K562 (cell line): ENCODE data around the gene CMIP. TPM values are rescaled to one million over a fixed set of nuclear protein-coding genes. Genes with fewer than 3 reads are reported as not detected.

ENCODE experiments used
- ATAC-seq: fragments of 200-7000 bp; cut with Tn5 transposase; 3 replicates; pipeline ENCODE4 v1.9.1; 2020; ENCODE audit warnings: moderate library complexity
- BruUV-seq: library from RNA; stranded (reverse); fragments of 400-500 nt; replicated peaks from 2 replicates; lab custom pipeline; 2021; lab: Mats Ljungman, UMichigan
- CTCF ChIA-PET: fragments of 300-600 bp; formaldehyde crosslinking; extraction: SDS; loops from one replicate; lab custom pipeline; 2021; ENCODE audit warnings: low intra/inter-chr PET ratio; lab: Yijun Ruan, JAX
- POLR2A ChIA-PET: fragments of 300-600, 350-650 bp; sonication (Branson Sonifier 250); formaldehyde crosslinking; extraction: SDS; loops from one replicate; lab custom pipeline; 2021; ENCODE audit warnings: antibody characterized with exemption, inconsistent platforms; lab: Yijun Ruan, JAX
- DNase-seq, 4 experiments: peaks; one replicate each; pipeline versions ENCODE4 v3.0.0 to v3.0.0-alpha.2; 2011 to 2018; ENCODE audit warnings: low spot score in 3 of 4, mixed read lengths in 3 of 4; ENCODE audit errors: extremely low read depth in 1 of 4
- FAIRE-seq: peaks from 2 replicates; lab custom pipeline; 2011; peaks lifted over from hg19 to GRCh38; lab: Jason Lieb, UNC
- H2AFZ ChIP-seq: 2 replicates; pipeline ENCODE4 v1.6.0; 2011; ENCODE audit warnings: low read depth, low read length, control low read depth, inconsistent platforms
- H3K27ac ChIP-seq: fragments of 200-600 bp; 3 replicates; pipeline ENCODE4 v1.8.0; 2011; ENCODE audit warnings: low read depth, mild to moderate bottlenecking, control low read depth, inconsistent platforms, low read length, moderate library complexity, mixed read lengths; ENCODE audit errors: extremely low read depth
- H3K27me3 ChIP-seq, 2 experiments: fragments of 300-600 bp in 1 of 2; 2 replicates in 1 of 2; 3 replicates in 1 of 2; pipeline versions ENCODE4 v1.6.0 to v1.8.0; 2011; ENCODE audit warnings: inconsistent platforms in 2 of 2, low read length in 2 of 2, mild to moderate bottlenecking in 1 of 2, mixed read lengths in 1 of 2, moderate library complexity in 1 of 2; ENCODE audit not compliant: control insufficient read depth in 2 of 2, insufficient read depth in 2 of 2
- H3K36me3 ChIP-seq: fragments of 300-600 bp; 3 replicates; pipeline ENCODE4 v1.8.0; 2011; ENCODE audit warnings: mild to moderate bottlenecking, low read length, inconsistent platforms; ENCODE audit not compliant: control insufficient read depth, insufficient read depth
- H3K4me1 ChIP-seq, 2 experiments: fragments of 200-600 bp in 1 of 2; replicated peaks in 1 of 2; 2 replicates in 1 of 2; 3 replicates in 1 of 2; pipeline versions ENCODE4 v1.5.1 to v1.8.0; 2011; ENCODE audit warnings: inconsistent platforms in 2 of 2, low read length in 2 of 2, mild to moderate bottlenecking in 1 of 2, mixed read lengths in 1 of 2, moderate library complexity in 1 of 2; ENCODE audit not compliant: control insufficient read depth in 2 of 2, insufficient read depth in 2 of 2
- H3K4me2 ChIP-seq: 2 replicates; pipeline ENCODE4 v1.6.1; 2011; ENCODE audit warnings: low read length, control low read depth, inconsistent platforms, mixed read lengths; ENCODE audit not compliant: insufficient read depth
- H3K4me3 ChIP-seq: fragments of 200-600 bp; sonication (generic), shearing (Covaris generic); 2 replicates; pipeline ENCODE4 v1.5.1; 2016; ENCODE audit warnings: control low read depth, inconsistent platforms
- H3K79me2 ChIP-seq: fragments of 200-600 bp; 3 replicates; pipeline ENCODE4 v1.8.0; 2011; ENCODE audit warnings: low read length, inconsistent platforms; ENCODE audit not compliant: control insufficient read depth, insufficient read depth
- H3K9ac ChIP-seq, 2 experiments: 2 replicates each; pipeline versions ENCODE4 v1.6.0 to v1.6.1; 2011; ENCODE audit warnings: low read depth in 2 of 2, low read length in 2 of 2, control low read depth in 1 of 2, inconsistent platforms in 1 of 2, mild to moderate bottlenecking in 1 of 2, mixed read lengths in 1 of 2; ENCODE audit not compliant: insufficient read depth in 1 of 2
- H3K9me1 ChIP-seq: one replicate; pipeline ENCODE4 v1.6.0; 2011; ENCODE audit warnings: inconsistent platforms, mild to moderate bottlenecking, low read length, moderate library complexity; ENCODE audit not compliant: control insufficient read depth, insufficient read depth
- H3K9me3 ChIP-seq: replicated peaks from 2 replicates; pipeline ENCODE4 v1.5.1; 2011; ENCODE audit warnings: low read depth, low read length, inconsistent platforms; ENCODE audit not compliant: control insufficient read depth, insufficient read depth
- H4K20me1 ChIP-seq: replicated peaks from 2 replicates; pipeline ENCODE4 v1.6.1; 2011; ENCODE audit warnings: low read length, inconsistent platforms, mixed read lengths; ENCODE audit not compliant: control insufficient read depth, insufficient read depth
- ETV1 ChIP-seq: fragments of 450-650 bp; conservative IDR thresholded peaks from 2 replicates; pipeline ENCODE4 v1.6.1; 2016; ENCODE audit warnings: missing genetic modification characterization, control low read depth, low read depth, missing compliant biosample characterization
- POLR2G ChIP-seq: fragments of 200-400 bp; formaldehyde crosslinking; IDR thresholded peaks from 2 replicates; pipeline ENCODE4 v1.6.1; 2017; ENCODE audit warnings: low read depth, mild to moderate bottlenecking, antibody characterized with exemption, low read length, moderate library complexity
- RBM22 ChIP-seq: fragments of 200-400 bp; formaldehyde crosslinking; IDR thresholded peaks from 2 replicates; pipeline ENCODE4 v1.6.1; 2018; ENCODE audit warnings: low read length, low read depth; ENCODE audit not compliant: poor library complexity, severe bottlenecking
- RBM25 ChIP-seq: fragments of 200-400 bp; formaldehyde crosslinking; IDR thresholded peaks from 2 replicates; pipeline ENCODE4 v1.6.1; 2018; ENCODE audit warnings: low read length, low read depth, moderate library complexity; ENCODE audit not compliant: severe bottlenecking
- RCOR1 ChIP-seq, 2 experiments: IDR thresholded peaks; 2 replicates each; pipeline ENCODE4 v1.6.1; 2012; ENCODE audit warnings: low read depth in 2 of 2, low read length in 2 of 2, borderline replicate concordance in 1 of 2, improper control_type of control experiment in 1 of 2
- SMAD4 ChIP-seq: fragments of 250-450 bp; sonication (Bioruptor Pico); conservative IDR thresholded peaks from 2 replicates; pipeline ENCODE4 v1.8.0; 2021; ENCODE audit warnings: inconsistent platforms, mild to moderate bottlenecking, moderate library complexity
- ZFP36 ChIP-seq: fragments of 150-350 bp; IDR thresholded peaks from 2 replicates; pipeline ENCODE4 v1.6.1; 2018; ENCODE audit warnings: low read length, low read depth; ENCODE audit not compliant: partially characterized antibody
- ZKSCAN8 ChIP-seq: fragments of 200-800 bp; sonication (Bioruptor generic); IDR thresholded peaks from 2 replicates; pipeline ENCODE4 v1.6.1; 2016; ENCODE audit warnings: missing genetic modification characterization, missing compliant biosample characterization
- ZNF133 ChIP-seq: fragments of 250-450 bp; sonication (Bioruptor Pico); IDR thresholded peaks from 2 replicates; pipeline ENCODE4 v1.4.0; 2020; ENCODE audit warnings: mild to moderate bottlenecking
- WGBS: fragments of 100-300 bp; shearing (Covaris generic); methylation state at CpG from one replicate; pipeline ENCODE4 v1.1.6; 2016; ENCODE audit warnings: low coverage, mixed read lengths; ENCODE audit not compliant: insufficient coverage; ENCODE audit errors: missing lambda C conversion rate; 5-methylcytosine and 5-hydroxymethylcytosine counted together
- in situ Hi-C: fragments of 300-500 bp; cut with MboI; formaldehyde crosslinking; loops from 4 replicates; pipeline ENCODE4 v1.15.0; 2018; ENCODE audit warnings: inconsistent platforms, mixed read lengths
- intact Hi-C: fragments of 100-400 bp; cut with micrococcal nuclease; formaldehyde crosslinking; loops from 2 replicates; pipeline ENCODE4 v1.14.2; 2022
- polyA plus RNA-seq, 8 experiments: library from polyadenylated mRNA; depleted of rRNA in 4 of 8; stranded (reverse) in 5 of 8; unstranded in 3 of 8; fragments of >200 nt; fragmentation: Nextera tagmentation in 2 of 8; fragmentation: Illumina TruSeq in 1 of 8; extraction: Ambion mirVana in 2 of 8; extraction: Trizol in 1 of 8; gene quantifications; 2 replicates each; pipeline versions ENCODE4 v1.2.1 to v1.2.3, GENCODE V29; 2011 to 2014; ENCODE audit warnings: inconsistent platforms in 1 of 8, missing spikeins in 1 of 8
- total RNA-seq, 7 experiments: library from RNA; depleted of rRNA in 6 of 7; stranded (reverse); fragments of >200 nt in 6 of 7; fragmentation: Illumina TruSeq in 2 of 7; extraction: Trizol in 2 of 7; gene quantifications; 2 replicates each; pipeline versions ENCODE4 v1.2.1 to v1.2.3, GENCODE V29; 2011 to 2021; ENCODE audit warnings: low replicate concordance in 1 of 7
- TF ChIP-seq, protein P1 (sequence below), 2 experiments: fragments of 450-650 bp; IDR thresholded peaks; 2 replicates each; pipeline ENCODE4 v1.6.1; 2016
- TF ChIP-seq, protein P2 (sequence below): fragments of 450-650 bp; formaldehyde crosslinking; IDR thresholded peaks from 2 replicates; pipeline ENCODE4 v1.4.0; 2020; ENCODE audit warnings: mild to moderate bottlenecking, moderate library complexity
- TF ChIP-seq, protein P3 (sequence below): sonication (generic); formaldehyde crosslinking; IDR thresholded peaks from 2 replicates; pipeline ENCODE4 v1.8.0; 2022; ENCODE audit warnings: mild to moderate bottlenecking, low read depth, missing genetic modification reagents
- TF ChIP-seq, protein P4 (sequence below): fragments of 250-450 bp; sonication (Bioruptor Pico); IDR thresholded peaks from 2 replicates; pipeline ENCODE4 v1.9.0; 2021; ENCODE audit warnings: mild to moderate bottlenecking

The CMIP gene
- total and polyA plus RNA-seq, 9 of the 15 experiments (the other 6 are each of a cell fraction or from before 2014, with no cell fraction given) = 0.94 to 82.5 (median 10.3) TPM

DNA sequence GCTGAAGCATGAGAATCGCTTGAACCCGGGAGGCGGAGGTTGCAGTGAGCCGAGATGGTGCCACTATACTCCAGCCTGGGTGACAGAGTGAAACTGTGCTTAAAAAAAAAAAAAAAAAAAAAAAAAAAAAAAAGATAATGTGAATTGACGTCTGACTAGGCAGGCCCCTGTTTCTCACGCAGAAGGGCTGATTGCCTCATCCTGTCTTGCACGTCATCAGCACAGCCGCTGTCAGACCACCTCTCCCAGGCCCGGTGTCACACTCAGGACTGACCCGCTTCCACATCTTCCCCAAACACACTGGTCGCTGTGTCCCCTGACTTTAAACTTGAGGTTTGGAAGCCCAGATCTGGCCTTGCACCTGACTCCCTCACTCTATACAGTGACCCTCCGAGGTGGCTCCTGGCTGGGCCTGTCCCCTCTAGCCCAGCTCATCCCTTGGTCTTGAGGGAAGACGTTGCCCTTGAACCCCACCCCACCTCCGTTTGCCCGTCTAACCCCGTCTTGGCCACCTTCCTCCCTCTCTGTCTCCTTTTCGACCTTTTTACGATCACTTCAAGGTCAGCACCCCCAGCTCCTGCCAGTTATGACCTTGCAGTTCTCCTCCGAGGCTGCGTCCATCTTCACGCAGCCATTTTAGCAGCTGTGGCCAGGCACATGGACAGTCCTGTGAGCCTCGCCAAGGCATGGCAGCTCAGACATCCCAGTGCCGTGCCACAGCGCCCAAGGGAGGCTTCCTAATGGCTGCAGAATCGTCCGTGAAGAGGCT is 184.6 kb downstream of the CMIP start (continued):
- TF ChIP-seq SMAD4 (CRISPR knock-in tag) (0 out of 2 replicates have a peak, but pooled peaks have one; percentile 39), ZNF133 (CRISPR knock-in tag) (no peak)
- TF ChIP-seq, protein P1, sequence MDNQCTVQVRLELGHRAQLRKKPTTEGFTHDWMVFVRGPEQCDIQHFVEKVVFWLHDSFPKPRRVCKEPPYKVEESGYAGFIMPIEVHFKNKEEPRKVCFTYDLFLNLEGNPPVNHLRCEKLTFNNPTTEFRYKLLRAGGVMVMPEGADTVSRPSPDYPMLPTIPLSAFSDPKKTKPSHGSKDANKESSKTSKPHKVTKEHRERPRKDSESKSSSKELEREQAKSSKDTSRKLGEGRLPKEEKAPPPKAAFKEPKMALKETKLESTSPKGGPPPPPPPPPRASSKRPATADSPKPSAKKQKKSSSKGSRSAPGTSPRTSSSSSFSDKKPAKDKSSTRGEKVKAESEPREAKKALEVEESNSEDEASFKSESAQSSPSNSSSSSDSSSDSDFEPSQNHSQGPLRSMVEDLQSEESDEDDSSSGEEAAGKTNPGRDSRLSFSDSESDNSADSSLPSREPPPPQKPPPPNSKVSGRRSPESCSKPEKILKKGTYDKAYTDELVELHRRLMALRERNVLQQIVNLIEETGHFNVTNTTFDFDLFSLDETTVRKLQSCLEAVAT (IDR thresholded peaks at IDR 0.05) = peak in 1 of 2 experiments; percentile 41; a peak in 1 of 4 replicates

DNA sequence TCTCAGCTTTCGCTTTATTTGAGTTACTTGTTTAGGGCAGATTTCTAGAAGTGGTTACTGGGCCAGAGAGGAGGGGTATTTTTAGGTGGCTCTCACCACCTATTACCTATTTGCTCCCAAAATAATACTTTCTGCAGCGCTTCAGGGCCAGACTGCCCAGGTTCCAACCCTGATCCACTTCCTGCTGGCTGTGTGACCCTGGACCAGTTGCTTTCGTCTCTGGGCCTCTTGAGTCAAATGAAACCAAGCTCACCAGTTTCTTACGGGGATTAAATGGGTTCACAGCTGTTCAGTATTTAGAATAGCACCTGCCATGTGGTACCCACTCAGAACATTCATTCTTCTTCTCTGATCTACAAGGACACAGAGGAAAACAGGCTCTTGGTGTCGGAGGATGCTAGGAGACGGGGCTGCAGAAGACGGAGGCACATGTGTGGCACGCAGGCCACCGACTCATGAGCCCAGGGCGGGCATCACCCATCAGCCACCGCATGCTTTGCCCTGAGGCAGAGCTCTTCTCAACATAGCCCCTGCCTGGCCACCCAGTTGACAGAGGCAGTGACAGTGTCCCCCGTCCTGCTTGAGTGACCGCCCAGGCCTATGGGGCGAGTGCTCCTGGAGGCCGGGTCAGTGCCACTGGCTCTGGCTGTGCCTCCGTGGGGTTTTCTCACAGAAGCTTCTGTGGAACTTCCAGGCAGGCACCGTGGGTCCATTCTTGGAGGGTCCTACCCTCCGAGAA is 185.5 kb downstream of the CMIP start:
- POLR2A ChIA-PET = interaction anchor here (0.6 to 1.3 kb wide), 4 partner anchors 9 to 179 kb away, joined by 3 to 6 read pairs (median 3); no protein-coding TSS in a partner anchor
- no peaks in the 10 kb centered on the region for H4K20me1 ChIP-seq
- peak overlapping the region; percentile 40; the same call in 2 of the 3 replicates for H3K27ac ChIP-seq
- no peak overlapping the region for H2AFZ ChIP-seq
- CTCF ChIA-PET = no interaction called here
- H3K36me3 ChIP-seq = peaks cover 10% of the 10 kb centered on the region; the same call in 2 of the 3 replicates
- H3K4me1 ChIP-seq = peaks cover 67 to 76% of the 10 kb centered on the region in 2 experiments
- H3K4me3 ChIP-seq = no peak overlapping the region
- BruUV-seq = no TSS peak
- ATAC-seq (no peak), DNase-seq (no peak), FAIRE-seq (no peak)
- in situ Hi-C loops = no loop called here
- H3K9me3 ChIP-seq = no peaks in the 10 kb centered on the region
- H3K79me2 ChIP-seq = peaks cover 53% of the 10 kb centered on the region
- no peaks in the 10 kb centered on the region for H3K9me1 ChIP-seq
- intact Hi-C loops = loop anchor here (10.0 kb wide), 1 partner anchor 135 kb away; no protein-coding TSS in a partner anchor
- H3K27me3 ChIP-seq = no peaks in the 10 kb centered on the region
- H3K9ac ChIP-seq = no peak overlapping the region
- TF ChIP-seq, protein P2, sequence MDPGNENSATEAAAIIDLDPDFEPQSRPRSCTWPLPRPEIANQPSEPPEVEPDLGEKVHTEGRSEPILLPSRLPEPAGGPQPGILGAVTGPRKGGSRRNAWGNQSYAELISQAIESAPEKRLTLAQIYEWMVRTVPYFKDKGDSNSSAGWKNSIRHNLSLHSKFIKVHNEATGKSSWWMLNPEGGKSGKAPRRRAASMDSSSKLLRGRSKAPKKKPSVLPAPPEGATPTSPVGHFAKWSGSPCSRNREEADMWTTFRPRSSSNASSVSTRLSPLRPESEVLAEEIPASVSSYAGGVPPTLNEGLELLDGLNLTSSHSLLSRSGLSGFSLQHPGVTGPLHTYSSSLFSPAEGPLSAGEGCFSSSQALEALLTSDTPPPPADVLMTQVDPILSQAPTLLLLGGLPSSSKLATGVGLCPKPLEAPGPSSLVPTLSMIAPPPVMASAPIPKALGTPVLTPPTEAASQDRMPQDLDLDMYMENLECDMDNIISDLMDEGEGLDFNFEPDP (CRISPR knock-in tag) = no peak
- TF ChIP-seq ZKSCAN8 (CRISPR knock-in tag) (no peak), RBM25 (peak; percentile 81), POLR2G (0 out of 2 replicates have a peak, but pooled peaks have one; percentile 36), RCOR1 (IDR thresholded peaks at IDR 0.05; ENCODE audit: borderline replicate concordance in 1 of 2, low read depth in 2 of 2, low read length in 2 of 2) (0 out of 4 replicates have a peak, but pooled peaks of 1 of the 2 experiments have one; percentile 8), ETV1 (0 out of 2 replicates have a peak, but pooled peaks have one; percentile 11), ZFP36 (peak; percentile 75), RBM22 (peak; percentile 84)
- TF ChIP-seq, protein P3, sequence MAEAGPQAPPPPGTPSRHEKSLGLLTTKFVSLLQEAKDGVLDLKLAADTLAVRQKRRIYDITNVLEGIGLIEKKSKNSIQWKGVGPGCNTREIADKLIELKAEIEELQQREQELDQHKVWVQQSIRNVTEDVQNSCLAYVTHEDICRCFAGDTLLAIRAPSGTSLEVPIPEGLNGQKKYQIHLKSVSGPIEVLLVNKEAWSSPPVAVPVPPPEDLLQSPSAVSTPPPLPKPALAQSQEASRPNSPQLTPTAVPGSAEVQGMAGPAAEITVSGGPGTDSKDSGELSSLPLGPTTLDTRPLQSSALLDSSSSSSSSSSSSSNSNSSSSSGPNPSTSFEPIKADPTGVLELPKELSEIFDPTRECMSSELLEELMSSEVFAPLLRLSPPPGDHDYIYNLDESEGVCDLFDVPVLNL (CRISPR knock-in tag) = no peak
- TF ChIP-seq, protein P4, sequence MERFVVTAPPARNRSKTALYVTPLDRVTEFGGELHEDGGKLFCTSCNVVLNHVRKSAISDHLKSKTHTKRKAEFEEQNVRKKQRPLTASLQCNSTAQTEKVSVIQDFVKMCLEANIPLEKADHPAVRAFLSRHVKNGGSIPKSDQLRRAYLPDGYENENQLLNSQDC = no peak
- 95% methylated on average over 18 of the region's 18 CpGs for WGBS
- no peak overlapping the region for H3K4me2 ChIP-seq
